Measurements from ENCODE around the gene DSG2. TPM values are rescaled to one million over a fixed set of nuclear protein-coding genes. Genes with fewer than 3 reads are reported as not detected.

DSG2 gene
- total RNA-seq, 1 experiment from 2014 or later, result 106 TPM

DNA sequence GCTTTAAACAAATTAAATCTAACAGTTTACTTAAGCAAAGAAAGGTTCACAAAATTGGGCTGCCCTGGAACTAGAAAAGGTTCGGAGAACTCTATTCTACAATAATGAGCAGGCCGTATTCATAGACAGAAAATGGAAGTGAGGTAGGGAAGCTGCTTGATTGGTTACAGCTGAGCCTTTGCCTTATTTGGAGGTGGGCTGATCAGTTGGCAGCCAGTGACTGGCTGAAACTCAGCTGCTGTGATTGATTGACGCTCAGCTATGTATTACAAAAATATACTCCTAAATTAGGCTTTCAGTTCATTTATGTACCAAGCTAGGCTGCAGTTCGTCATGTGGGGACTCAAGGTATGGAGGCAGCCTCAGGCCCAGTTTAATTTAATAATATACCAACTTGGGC, 51.4 kb downstream of the DSG2 start:
- no peaks in the 10 kb centered on the region for H3K27me3 Mint-ChIP-seq (ENCODE audit: insufficient read depth, unreplicated experiment)
- H3K9me3 Mint-ChIP-seq (ENCODE audit: unreplicated experiment), result no peaks in the 10 kb centered on the region
- no peak for DNase-seq (ENCODE audit: unreplicated experiment)
- TF ChIP-seq, protein P1, sequence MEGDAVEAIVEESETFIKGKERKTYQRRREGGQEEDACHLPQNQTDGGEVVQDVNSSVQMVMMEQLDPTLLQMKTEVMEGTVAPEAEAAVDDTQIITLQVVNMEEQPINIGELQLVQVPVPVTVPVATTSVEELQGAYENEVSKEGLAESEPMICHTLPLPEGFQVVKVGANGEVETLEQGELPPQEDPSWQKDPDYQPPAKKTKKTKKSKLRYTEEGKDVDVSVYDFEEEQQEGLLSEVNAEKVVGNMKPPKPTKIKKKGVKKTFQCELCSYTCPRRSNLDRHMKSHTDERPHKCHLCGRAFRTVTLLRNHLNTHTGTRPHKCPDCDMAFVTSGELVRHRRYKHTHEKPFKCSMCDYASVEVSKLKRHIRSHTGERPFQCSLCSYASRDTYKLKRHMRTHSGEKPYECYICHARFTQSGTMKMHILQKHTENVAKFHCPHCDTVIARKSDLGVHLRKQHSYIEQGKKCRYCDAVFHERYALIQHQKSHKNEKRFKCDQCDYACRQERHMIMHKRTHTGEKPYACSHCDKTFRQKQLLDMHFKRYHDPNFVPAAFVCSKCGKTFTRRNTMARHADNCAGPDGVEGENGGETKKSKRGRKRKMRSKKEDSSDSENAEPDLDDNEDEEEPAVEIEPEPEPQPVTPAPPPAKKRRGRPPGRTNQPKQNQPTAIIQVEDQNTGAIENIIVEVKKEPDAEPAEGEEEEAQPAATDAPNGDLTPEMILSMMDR (IDR thresholded peaks at IDR 0.05; ENCODE audit: unreplicated experiment), result no peak
- H3K27ac Mint-ChIP-seq (ENCODE audit: low read depth, unreplicated experiment), result no peak overlapping the region
- H3K4me1 Mint-ChIP-seq (ENCODE audit: insufficient read depth, unreplicated experiment), result no peaks in the 10 kb centered on the region
- intact Hi-C loops (cut with micrococcal nuclease), result no loop called here
- no TSS peak for BruUV-seq (replicated peaks)
- H3K4me3 Mint-ChIP-seq (ENCODE audit: unreplicated experiment), result no peak overlapping the region
- ChIA-PET CTCF (interaction anchor here (0.6 to 2.2 kb wide), 4 partner anchors 13 to 580 kb away, joined by 4 to 7 read pairs (median 4); no protein-coding TSS in a partner anchor), POLR2A (interaction anchor here (0.6 to 1.3 kb wide), 4 partner anchors 9 to 228 kb away, joined by 3 read pairs; no protein-coding TSS in a partner anchor)
- peaks cover 32% of the 10 kb centered on the region for H3K36me3 Mint-ChIP-seq (ENCODE audit: insufficient read depth, unreplicated experiment)

DNA sequence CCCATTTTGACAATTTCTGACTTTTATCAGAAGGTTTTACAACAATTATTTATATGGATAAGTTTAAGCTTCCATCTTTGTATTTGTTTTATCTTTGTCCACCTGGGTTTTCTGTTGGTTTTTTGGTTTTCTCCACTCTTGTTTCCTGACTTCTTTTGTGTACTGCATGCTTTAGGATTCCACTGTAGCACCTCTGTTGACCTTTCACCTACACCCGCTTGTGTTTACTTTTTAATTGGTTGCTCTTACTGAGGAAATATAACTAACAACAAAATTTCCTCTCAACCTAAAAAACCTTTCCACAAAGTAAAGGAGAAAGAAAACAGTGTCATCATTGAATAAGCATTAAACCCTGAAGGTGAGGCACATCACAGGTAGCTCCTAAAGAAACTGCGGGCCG, 53.9 kb downstream of the DSG2 start:
- ChIA-PET POLR2A (interaction anchor here (0.6 kb wide), 1 partner anchor 140 kb away, joined by 3 read pairs; no protein-coding TSS in a partner anchor), CTCF (interaction anchor here (1.0 to 2.7 kb wide), 3 partner anchors 12 to 171 kb away, joined by 4 to 20 read pairs (median 8); no protein-coding TSS in a partner anchor)
- intact Hi-C loops (cut with micrococcal nuclease), result loop anchor here (2.0 kb wide), 1 partner anchor 127 kb away; no protein-coding TSS in a partner anchor
- Mint-ChIP-seq H3K27me3 (ENCODE audit: insufficient read depth, unreplicated experiment) (no peaks in the 10 kb centered on the region), H3K36me3 (ENCODE audit: insufficient read depth, unreplicated experiment) (peaks cover 7% of the 10 kb centered on the region), H3K27ac (ENCODE audit: low read depth, unreplicated experiment) (no peak overlapping the region), H3K9me3 (ENCODE audit: unreplicated experiment) (no peaks in the 10 kb centered on the region), H3K4me1 (ENCODE audit: insufficient read depth, unreplicated experiment) (peaks cover 6% of the 10 kb centered on the region), H3K4me3 (ENCODE audit: unreplicated experiment) (no peak overlapping the region)
- no TSS peak for BruUV-seq (replicated peaks)
- DNase-seq (ENCODE audit: unreplicated experiment), result no peak
- TF ChIP-seq, protein P1 (IDR thresholded peaks at IDR 0.05; ENCODE audit: unreplicated experiment), result no peak

DNA sequence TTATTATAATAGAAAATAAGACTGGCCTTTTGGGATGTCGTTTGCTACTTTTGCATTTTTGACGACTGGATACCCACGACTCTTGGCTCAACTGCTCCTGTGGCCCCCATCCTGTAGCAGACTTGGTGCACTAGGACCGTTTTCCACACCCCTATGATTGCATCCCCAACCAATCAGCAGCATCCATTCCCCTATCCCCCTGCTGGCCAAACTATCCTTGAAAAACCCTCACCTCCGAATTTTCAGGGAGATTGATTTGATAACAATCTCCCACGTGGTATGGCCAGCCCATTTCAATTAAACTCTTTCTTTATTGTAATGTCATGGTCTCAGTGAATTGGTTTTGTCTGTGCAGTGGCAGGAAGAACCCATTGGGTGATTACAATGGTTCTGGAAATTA, 55.8 kb downstream of the DSG2 start:
- H3K36me3 Mint-ChIP-seq (ENCODE audit: insufficient read depth, unreplicated experiment), result no peaks in the 10 kb centered on the region
- intact Hi-C loops (cut with micrococcal nuclease), result loop anchor here (2.0 kb wide), 1 partner anchor 129 kb away; no protein-coding TSS in a partner anchor
- no peak overlapping the region for H3K27ac Mint-ChIP-seq (ENCODE audit: low read depth, unreplicated experiment)
- no peak overlapping the region for H3K4me3 Mint-ChIP-seq (ENCODE audit: unreplicated experiment)
- no TSS peak for BruUV-seq (replicated peaks)
- CTCF ChIA-PET, result interaction anchor here (0.5 to 4.0 kb wide), 9 partner anchors 9 to 519 kb away, joined by 3 to 52 read pairs (median 6); no protein-coding TSS in a partner anchor
- no peaks in the 10 kb centered on the region for H3K27me3 Mint-ChIP-seq (ENCODE audit: insufficient read depth, unreplicated experiment)
- peak; percentile 25 for DNase-seq (ENCODE audit: unreplicated experiment)
- TF ChIP-seq, protein P1 (IDR thresholded peaks at IDR 0.05; ENCODE audit: unreplicated experiment), result no peak
- H3K4me1 Mint-ChIP-seq (ENCODE audit: insufficient read depth, unreplicated experiment), result peaks cover 6% of the 10 kb centered on the region
- POLR2A ChIA-PET, result interaction anchor here (0.7 to 1.0 kb wide), 2 partner anchors 10 to 254 kb away, joined by 3 read pairs; no protein-coding TSS in a partner anchor
- H3K9me3 Mint-ChIP-seq (ENCODE audit: unreplicated experiment), result no peaks in the 10 kb centered on the region

DNA sequence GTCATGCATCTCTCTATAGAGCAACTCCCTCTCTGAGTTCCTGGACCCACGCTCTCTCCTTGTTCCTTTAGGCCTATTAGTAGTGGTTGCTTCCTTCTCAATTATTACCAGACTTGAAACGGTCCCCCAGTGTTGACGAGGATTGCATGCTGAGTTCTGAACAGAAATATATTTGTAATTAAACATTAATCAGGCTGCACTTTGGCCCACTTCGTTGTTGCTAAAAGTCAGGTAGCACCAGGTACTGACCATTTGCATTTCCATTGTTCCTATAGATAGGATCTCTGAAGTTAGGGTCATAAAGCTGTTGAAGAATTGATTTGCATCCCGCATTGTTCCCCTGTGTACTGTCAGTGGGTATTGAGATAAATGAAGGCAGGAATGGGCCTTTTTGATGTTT, 56.8 kb downstream of the DSG2 start:
- H3K27ac Mint-ChIP-seq (ENCODE audit: low read depth, unreplicated experiment), result no peak overlapping the region
- ChIA-PET CTCF (interaction anchor here (0.5 to 4.0 kb wide), 14 partner anchors 8 to 518 kb away, joined by 3 to 52 read pairs (median 4); no protein-coding TSS in a partner anchor), POLR2A (interaction anchor here (2.4 kb wide), 1 partner anchor 168 kb away, joined by 11 read pairs; no protein-coding TSS in a partner anchor)
- TF ChIP-seq, protein P1 (IDR thresholded peaks at IDR 0.05; ENCODE audit: unreplicated experiment), result no peak
- no peaks in the 10 kb centered on the region for H3K9me3 Mint-ChIP-seq (ENCODE audit: unreplicated experiment)
- H3K4me3 Mint-ChIP-seq (ENCODE audit: unreplicated experiment), result no peak overlapping the region
- peaks cover 6% of the 10 kb centered on the region for H3K4me1 Mint-ChIP-seq (ENCODE audit: insufficient read depth, unreplicated experiment)
- DNase-seq (ENCODE audit: unreplicated experiment), result no peak
- BruUV-seq (replicated peaks), result no TSS peak
- intact Hi-C loops (cut with micrococcal nuclease), result loop anchor here (5.0 kb wide), 1 partner anchor 423 kb away; no protein-coding TSS in a partner anchor
- no peaks in the 10 kb centered on the region for H3K27me3 Mint-ChIP-seq (ENCODE audit: insufficient read depth, unreplicated experiment)
- no peaks in the 10 kb centered on the region for H3K36me3 Mint-ChIP-seq (ENCODE audit: insufficient read depth, unreplicated experiment)

All from MCF 10A (cell line).